Kidney (tissue), 14 donors: Measurements from ENCODE around the gene RFXANK. TPM values are rescaled to one million over a fixed set of nuclear protein-coding genes. Genes with fewer than 3 reads are reported as not detected.

Source experiments
- DNase-seq, 5 donors: peaks; one replicate each; pipeline ENCODE4 v3.0.0-alpha.2; 2013 to 2020
- FAIRE-seq: peaks from 2 replicates; lab custom pipeline; 2012; peaks lifted over from hg19 to GRCh38; lab: Jason Lieb, UNC
- H3K27ac ChIP-seq, 2 donors: one replicate each; pipeline ENCODE4 v1.7.0; 2013; ENCODE audit warnings: low read depth in 2 of 2, low read length in 2 of 2, inconsistent platforms in 1 of 2
- H3K27me3 ChIP-seq: one replicate; pipeline ENCODE4 v1.7.1; 2013; ENCODE audit warnings: low read length, inconsistent platforms; ENCODE audit not compliant: control insufficient read depth, insufficient read depth
- H3K36me3 ChIP-seq, 3 donors: one replicate each; pipeline versions ENCODE4 v1.7.0 to v1.7.1; 2013; ENCODE audit warnings: low read length in 3 of 3, control low read depth in 1 of 3, inconsistent platforms in 1 of 3; ENCODE audit not compliant: insufficient read depth in 3 of 3, control insufficient read depth in 2 of 3
- H3K4me1 ChIP-seq, 3 donors: one replicate each; pipeline versions ENCODE4 v1.7.0 to v1.7.1; 2013; ENCODE audit warnings: low read length in 3 of 3, inconsistent platforms in 1 of 3, low read depth in 1 of 3; ENCODE audit not compliant: control insufficient read depth in 2 of 3, insufficient read depth in 2 of 3
- H3K4me3 ChIP-seq, 3 donors: one replicate each; pipeline versions ENCODE4 v1.7.0 to v1.8.1; 2013; ENCODE audit warnings: low read length in 3 of 3, control low read depth in 1 of 3, inconsistent platforms in 1 of 3
- H3K9ac ChIP-seq, 3 donors: one replicate each; pipeline versions ENCODE4 v1.7.0 to v1.7.1; 2013; ENCODE audit warnings: low read length in 3 of 3, control low read depth in 1 of 3, inconsistent platforms in 1 of 3
- H3K9me3 ChIP-seq, 3 donors: one replicate each; pipeline versions ENCODE4 v1.7.0 to v1.7.1; 2013; ENCODE audit warnings: low read length in 3 of 3, control low read depth in 1 of 3, inconsistent platforms in 1 of 3; ENCODE audit not compliant: control insufficient read depth in 2 of 3, insufficient read depth in 1 of 3
- intact Hi-C: fragments of 100-400 bp; cut with DNase I; formaldehyde crosslinking; loops from one replicate; pipeline ENCODE4 v1.11.1; 2022
- polyA plus RNA-seq: library from polyadenylated mRNA; stranded (reverse); fragments of 350-450 nt; fragmentation: Illumina TruSeq; extraction: RNeasy Lipid Tissue Mini Kit (QIAGEN cat#74804); gene quantifications from one replicate; pipeline ENCODE4 v1.2.3, GENCODE V29; 2014; ENCODE audit warnings: low read depth, low replicate concordance; ENCODE audit not compliant: insufficient read depth
- total RNA-seq: library from RNA; stranded (reverse); fragmentation: NEBNext Ultra II Directional; extraction: Animal tissue kit (Norgen Biotek cat#: 25700); gene quantifications from one replicate; pipeline ENCODE4 v1.2.1, GENCODE V29; 2021
- TF ChIP-seq, protein P1 (sequence below): IDR thresholded peaks from 3 replicates; pipeline ENCODE4 v1.5.1; 2012; ENCODE audit warnings: mild to moderate bottlenecking, moderate library complexity, borderline replicate concordance; ENCODE audit not compliant: insufficient read depth; ENCODE audit errors: extremely low read depth
- donor health status: control.
- donor health status: control.
- donor health status: control.
- donor health status: control.
- donor health status: control.
- donor health status: DM: yes; HTN: yes; CAD: no.
- donor health status: Normal renal cell carcinoma (clear cell type).

Gene RFXANK
- total and polyA plus RNA-seq, 2 donors from 2014 or later = 70.7 to 133 TPM

DNA sequence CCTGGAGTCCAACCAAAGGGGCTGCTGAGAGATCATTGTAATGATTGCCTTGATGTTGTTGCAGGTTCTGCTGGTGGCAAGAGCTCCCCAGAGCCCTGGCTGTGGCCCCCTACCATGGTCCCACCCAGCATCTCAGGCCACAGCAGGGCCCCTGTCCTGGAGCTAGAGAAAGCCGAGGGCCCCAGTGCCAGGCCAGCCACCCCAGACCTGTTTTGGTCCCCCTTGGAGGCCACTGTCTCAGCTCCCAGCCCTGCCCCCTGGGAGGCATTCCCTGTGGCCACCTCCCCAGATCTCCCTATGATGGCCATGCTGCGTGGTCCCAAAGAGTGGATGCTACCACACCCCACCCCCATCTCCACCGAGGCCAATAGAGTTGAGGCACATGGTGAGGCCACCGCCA, 35.2 kb downstream of the RFXANK start:
- no peak overlapping the region for H3K4me3 ChIP-seq
- H3K4me1 ChIP-seq = peaks cover 0 to 4% (median 0%) of the 10 kb centered on the region in 3 donors
- H3K27me3 ChIP-seq = no peaks in the 10 kb centered on the region
- intact Hi-C loops = no loop called here
- H3K36me3 ChIP-seq = no peaks in the 10 kb centered on the region
- no peaks in the 10 kb centered on the region for H3K9me3 ChIP-seq
- DNase-seq (no peak), FAIRE-seq (no peak)
- TF ChIP-seq, protein P1, sequence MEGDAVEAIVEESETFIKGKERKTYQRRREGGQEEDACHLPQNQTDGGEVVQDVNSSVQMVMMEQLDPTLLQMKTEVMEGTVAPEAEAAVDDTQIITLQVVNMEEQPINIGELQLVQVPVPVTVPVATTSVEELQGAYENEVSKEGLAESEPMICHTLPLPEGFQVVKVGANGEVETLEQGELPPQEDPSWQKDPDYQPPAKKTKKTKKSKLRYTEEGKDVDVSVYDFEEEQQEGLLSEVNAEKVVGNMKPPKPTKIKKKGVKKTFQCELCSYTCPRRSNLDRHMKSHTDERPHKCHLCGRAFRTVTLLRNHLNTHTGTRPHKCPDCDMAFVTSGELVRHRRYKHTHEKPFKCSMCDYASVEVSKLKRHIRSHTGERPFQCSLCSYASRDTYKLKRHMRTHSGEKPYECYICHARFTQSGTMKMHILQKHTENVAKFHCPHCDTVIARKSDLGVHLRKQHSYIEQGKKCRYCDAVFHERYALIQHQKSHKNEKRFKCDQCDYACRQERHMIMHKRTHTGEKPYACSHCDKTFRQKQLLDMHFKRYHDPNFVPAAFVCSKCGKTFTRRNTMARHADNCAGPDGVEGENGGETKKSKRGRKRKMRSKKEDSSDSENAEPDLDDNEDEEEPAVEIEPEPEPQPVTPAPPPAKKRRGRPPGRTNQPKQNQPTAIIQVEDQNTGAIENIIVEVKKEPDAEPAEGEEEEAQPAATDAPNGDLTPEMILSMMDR = no peak
- no peak overlapping the region for H3K9ac ChIP-seq
- H3K27ac ChIP-seq = no peak overlapping the region

DNA sequence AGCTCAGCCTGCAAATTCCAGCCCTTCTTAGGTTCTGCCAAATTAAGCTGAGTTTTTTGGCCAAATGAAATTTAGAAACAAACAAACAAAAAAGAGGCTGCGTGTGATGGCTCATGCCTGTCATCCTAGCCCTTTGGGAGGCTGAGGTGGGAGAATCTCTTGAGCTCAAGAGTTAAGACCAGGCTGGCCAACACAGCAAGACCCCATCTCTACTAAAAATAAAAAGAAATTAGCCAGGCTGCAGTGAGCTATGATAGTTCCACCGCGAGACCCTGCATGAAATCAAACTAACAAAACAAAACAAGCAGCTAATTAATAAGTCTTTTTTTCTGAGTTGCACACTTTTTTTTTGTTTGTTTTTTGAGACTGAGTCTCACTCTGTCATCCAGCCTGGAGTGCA, 37.6 kb downstream of the RFXANK start:
- H3K9me3 ChIP-seq = peaks cover 0 to 12% (median 2%) of the 10 kb centered on the region in 3 donors
- H3K9ac ChIP-seq = no peak overlapping the region
- H3K4me3 ChIP-seq = no peak overlapping the region
- peaks cover 0 to 4% (median 0%) of the 10 kb centered on the region in 3 donors for H3K4me1 ChIP-seq
- TF ChIP-seq, protein P1 = no peak
- no peak for FAIRE-seq
- no peak for DNase-seq
- no peaks in the 10 kb centered on the region for H3K27me3 ChIP-seq
- intact Hi-C loops = no loop called here
- H3K27ac ChIP-seq = no peak overlapping the region
- no peaks in the 10 kb centered on the region for H3K36me3 ChIP-seq

DNA sequence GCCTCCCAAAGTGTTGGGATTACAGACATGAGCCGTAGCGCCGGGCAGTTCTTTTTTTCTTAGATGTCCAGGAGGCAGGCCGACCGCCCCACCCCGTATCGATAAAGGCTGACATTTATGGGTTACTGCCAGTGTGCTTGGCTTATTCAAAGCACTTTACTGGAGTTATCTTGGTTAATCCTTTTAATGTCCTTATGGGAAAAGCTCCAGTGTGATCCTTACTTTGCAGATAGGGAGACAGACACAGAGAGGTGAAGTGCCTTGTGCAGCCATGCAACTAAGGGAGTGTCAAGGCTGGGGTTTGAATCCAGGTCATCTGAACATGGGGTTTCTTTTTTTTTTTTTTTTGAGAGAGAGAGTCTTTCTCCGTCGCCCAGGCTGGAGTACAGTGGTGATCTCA, 38.9 kb downstream of the RFXANK start:
- H3K4me3 ChIP-seq = no peak overlapping the region
- H3K27ac ChIP-seq = no peak overlapping the region
- intact Hi-C loops = no loop called here
- H3K9ac ChIP-seq = no peak overlapping the region
- peaks cover 0 to 15% (median 4%) of the 10 kb centered on the region in 3 donors for H3K9me3 ChIP-seq
- H3K4me1 ChIP-seq = no peaks in the 10 kb centered on the region
- TF ChIP-seq, protein P1 = no peak
- no peaks in the 10 kb centered on the region for H3K27me3 ChIP-seq
- no peaks in the 10 kb centered on the region for H3K36me3 ChIP-seq
- no peak for DNase-seq
- FAIRE-seq = no peak

DNA sequence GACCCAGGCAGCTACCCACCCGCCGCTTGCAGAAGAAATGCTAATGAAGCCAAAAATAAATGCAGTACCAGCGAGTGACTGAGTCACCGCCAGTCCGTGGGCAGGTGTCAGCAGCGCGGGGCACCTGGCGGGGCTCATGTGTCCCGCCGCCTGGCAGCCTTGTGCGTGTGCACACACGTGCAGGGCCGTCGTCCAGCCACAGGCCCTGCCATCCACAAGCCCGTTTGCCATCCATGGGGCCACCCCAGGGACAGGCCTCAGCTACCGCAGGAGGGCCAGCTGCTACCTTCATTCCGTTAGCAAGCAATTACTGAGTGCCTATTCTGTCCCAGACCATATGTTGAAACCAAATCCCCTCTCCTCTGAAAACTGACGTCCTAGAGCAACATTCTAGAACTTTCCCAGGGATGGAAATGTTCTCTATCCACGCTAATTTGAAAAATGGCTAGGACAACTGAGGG, 40.2 kb downstream of the RFXANK start:
- Histone ChIP-seq H3K27me3 (no peaks in the 10 kb centered on the region), H3K4me3 (no peak overlapping the region), H3K4me1 (no peaks in the 10 kb centered on the region), H3K36me3 (no peaks in the 10 kb centered on the region), H3K9ac (no peak overlapping the region), H3K27ac (no peak overlapping the region), H3K9me3 (peaks cover 0 to 15% (median 4%) of the 10 kb centered on the region in 3 donors)
- intact Hi-C loops = no loop called here
- DNase-seq = no peak
- TF ChIP-seq, protein P1 = no peak
- no peak for FAIRE-seq
